H1 (cell line): ENCODE data around the gene FOXI1. TPM values are rescaled to one million over a fixed set of nuclear protein-coding genes. Genes with fewer than 3 reads are reported as not detected.

Source experiments
- CTCF ChIA-PET: fragments of 300-600 bp; sonication (Branson Sonifier 250); formaldehyde crosslinking; loops from one replicate; lab custom pipeline; 2021; ENCODE audit not compliant: partially characterized antibody; lab: Charles Lee
- POLR2A ChIA-PET: fragments of 300-600 bp; sonication (Branson Sonifier 250); formaldehyde crosslinking; loops from one replicate; lab custom pipeline; 2021; ENCODE audit warnings: inconsistent platforms; ENCODE audit not compliant: partially characterized antibody; lab: Charles Lee
- DNase-seq, 2 experiments: peaks; one replicate each; pipeline versions ENCODE4 v3.0.0 to v3.0.0-alpha.2; 2010 to 2022; ENCODE audit warnings: low spot score in 2 of 2, low read depth in 1 of 2, mixed read lengths in 1 of 2
- FAIRE-seq: peaks from 2 replicates; lab custom pipeline; 2011; peaks lifted over from hg19 to GRCh38; lab: Jason Lieb, UNC
- H2AFZ ChIP-seq: 2 replicates; pipeline ENCODE4 v1.8.1; 2012; ENCODE audit warnings: low read length, inconsistent platforms
- H2AK5ac ChIP-seq: 2 replicates; pipeline ENCODE4 v1.6.1; 2013; ENCODE audit warnings: low read depth, low read length
- H2BK120ac ChIP-seq: replicated peaks from 2 replicates; pipeline ENCODE3; 2013; ENCODE audit warnings: low read depth, low read length, inconsistent platforms
- H2BK12ac ChIP-seq: 2 replicates; pipeline ENCODE4 v1.6.1; 2013; ENCODE audit warnings: low read depth, low read length
- H2BK15ac ChIP-seq: 2 replicates; pipeline ENCODE4 v1.6.1; 2013; ENCODE audit warnings: low read length
- H2BK20ac ChIP-seq: 2 replicates; pipeline ENCODE4 v1.6.1; 2013; ENCODE audit warnings: low read length
- H2BK5ac ChIP-seq: 2 replicates; pipeline ENCODE4 v1.6.1; 2013; ENCODE audit warnings: low read depth, low read length
- H3K14ac ChIP-seq: 2 replicates; pipeline ENCODE4 v1.6.1; 2013; ENCODE audit warnings: inconsistent platforms; ENCODE audit not compliant: insufficient read length
- H3K18ac ChIP-seq: 2 replicates; pipeline ENCODE4 v1.6.1; 2013; ENCODE audit warnings: low read length; ENCODE audit errors: extremely low read depth
- H3K23ac ChIP-seq: 2 replicates; pipeline ENCODE4 v1.6.1; 2013; ENCODE audit warnings: inconsistent platforms; ENCODE audit not compliant: insufficient read length
- H3K23me2 ChIP-seq: 2 replicates; pipeline ENCODE4 v1.6.1; 2013; ENCODE audit warnings: low read depth, low read length
- H3K27ac ChIP-seq: 2 replicates; pipeline ENCODE4 v1.6.1; 2011; ENCODE audit warnings: low read depth, low read length, inconsistent platforms
- H3K27me3 ChIP-seq, 4 experiments: replicated peaks in 1 of 4; 1 replicate in 1 of 4; 2 replicates in 3 of 4; pipeline versions ENCODE4 v1.6.1 to v1.8.1; 2011 to 2013; ENCODE audit warnings: low read length in 3 of 4, mild to moderate bottlenecking in 3 of 4, inconsistent platforms in 2 of 4, mixed read lengths in 2 of 4, moderate library complexity in 1 of 4; ENCODE audit not compliant: control insufficient read depth in 3 of 4, insufficient read depth in 3 of 4; ENCODE audit errors: extremely low read depth in 1 of 4
- H3K36me3 ChIP-seq, 4 experiments: 2 replicates each; pipeline versions ENCODE4 v1.6.1 to v1.8.1; 2011 to 2013; ENCODE audit warnings: mild to moderate bottlenecking in 4 of 4, low read length in 3 of 4, moderate library complexity in 2 of 4, control low read depth in 1 of 4, inconsistent platforms in 1 of 4; ENCODE audit not compliant: insufficient read depth in 4 of 4, control insufficient read depth in 2 of 4
- H3K4ac ChIP-seq: replicated peaks from 2 replicates; pipeline ENCODE3; 2013; ENCODE audit warnings: low read length, low read depth, mixed read lengths, inconsistent platforms; ENCODE audit not compliant: insufficient read length
- H3K4me1 ChIP-seq, 4 experiments: replicated peaks in 1 of 4; 1 replicate in 1 of 4; 2 replicates in 3 of 4; pipeline versions ENCODE4 v1.6.1 to v1.8.1; 2011 to 2013; ENCODE audit warnings: low read length in 3 of 4, inconsistent platforms in 2 of 4, mixed read lengths in 1 of 4; ENCODE audit not compliant: insufficient read depth in 4 of 4, control insufficient read depth in 3 of 4
- H3K4me2 ChIP-seq, 2 experiments: 2 replicates each; pipeline versions ENCODE4 v1.6.1 to v1.8.1; 2011 to 2013; ENCODE audit warnings: low read depth in 2 of 2, low read length in 2 of 2, control low read depth in 1 of 2, inconsistent platforms in 1 of 2, mild to moderate bottlenecking in 1 of 2; ENCODE audit not compliant: insufficient read depth in 1 of 2
- H3K4me3 ChIP-seq, 4 experiments: fragments of 200-600, 300-600 bp in 1 of 4; sonication (generic), shearing (Covaris generic), sonication (Bioruptor Twin) in 1 of 4; 2 replicates each; pipeline versions ENCODE4 v1.5.1 to v1.8.1; 2011 to 2016; ENCODE audit warnings: low read length in 4 of 4, low read depth in 3 of 4, control low read depth in 2 of 4, inconsistent platforms in 2 of 4, mild to moderate bottlenecking in 2 of 4, mixed read lengths in 1 of 4, moderate library complexity in 1 of 4; ENCODE audit not compliant: insufficient read depth in 2 of 4; ENCODE audit errors: extremely low read depth in 1 of 4
- H3K56ac ChIP-seq: replicated peaks from 2 replicates; pipeline ENCODE3; 2013; ENCODE audit warnings: low read depth, mild to moderate bottlenecking, mixed read lengths, low read length, inconsistent platforms; ENCODE audit not compliant: insufficient read length
- H3K79me1 ChIP-seq: 2 replicates; pipeline ENCODE4 v1.6.1; 2013; ENCODE audit warnings: low read depth, low read length, control low read depth
- H3K79me2 ChIP-seq, 2 experiments: 2 replicates each; pipeline versions ENCODE4 v1.6.1 to v1.8.1; 2012 to 2013; ENCODE audit warnings: low read length in 2 of 2, mild to moderate bottlenecking in 2 of 2, inconsistent platforms in 1 of 2; ENCODE audit not compliant: insufficient read depth in 2 of 2, control insufficient read depth in 1 of 2
- H3K9ac ChIP-seq, 4 experiments: replicated peaks in 1 of 4; 1 replicate in 1 of 4; 2 replicates in 3 of 4; pipeline versions ENCODE4 v1.6.1 to v1.8.1; 2011 to 2013; ENCODE audit warnings: low read depth in 3 of 4, low read length in 3 of 4, control low read depth in 2 of 4, mild to moderate bottlenecking in 2 of 4, moderate library complexity in 2 of 4, inconsistent platforms in 1 of 4; ENCODE audit errors: extremely low read depth in 1 of 4
- H3K9me3 ChIP-seq, 2 experiments: 2 replicates each; pipeline versions ENCODE4 v1.6.1 to v1.8.1; 2012 to 2013; ENCODE audit warnings: mild to moderate bottlenecking in 2 of 2, moderate library complexity in 2 of 2, control low read depth in 1 of 2, inconsistent platforms in 1 of 2, low read depth in 1 of 2, low read length in 1 of 2, mixed read lengths in 1 of 2; ENCODE audit not compliant: insufficient read depth in 2 of 2
- H4K20me1 ChIP-seq, 2 experiments: replicated peaks in 1 of 2; 2 replicates each; pipeline versions ENCODE3 to v1.8.1; 2011 to 2013; ENCODE audit warnings: inconsistent platforms in 2 of 2, low read length in 2 of 2, mild to moderate bottlenecking in 1 of 2; ENCODE audit not compliant: insufficient read depth in 2 of 2, control insufficient read depth in 1 of 2
- H4K5ac ChIP-seq: 2 replicates; pipeline ENCODE4 v1.6.1; 2013; ENCODE audit warnings: low read length, low read depth, mixed read lengths, inconsistent platforms; ENCODE audit not compliant: insufficient read length
- H4K8ac ChIP-seq: 2 replicates; pipeline ENCODE4 v1.8.0; 2013; ENCODE audit warnings: mild to moderate bottlenecking, moderate library complexity, low read length, inconsistent platforms; ENCODE audit not compliant: insufficient read depth; ENCODE audit errors: extremely low read depth
- H4K91ac ChIP-seq: replicated peaks from 2 replicates; pipeline ENCODE3; 2013; ENCODE audit warnings: low read length, mixed read lengths, inconsistent platforms; ENCODE audit not compliant: insufficient read length
- SIRT6 ChIP-seq: IDR thresholded peaks from one replicate; pipeline ENCODE4 v1.7.1; 2012; ENCODE audit warnings: low read length, inconsistent platforms
- WGBS, 2 experiments: shearing (Covaris generic) in 1 of 2; methylation state at CpG; one replicate each; pipeline versions ENCODE4 v1.1.6 to v1.1.7; 2013 to 2015; ENCODE audit warnings: low lambda C conversion rate in 2 of 2, mixed read lengths in 2 of 2, inconsistent platforms in 1 of 2, low coverage in 1 of 2, missing lambda C conversion rate in 1 of 2; ENCODE audit not compliant: insufficient replicate concordance in 2 of 2, insufficient coverage in 1 of 2, insufficient read length in 1 of 2; ENCODE audit errors: extremely low coverage in 1 of 2, missing lambda C conversion rate in 1 of 2; 5-methylcytosine and 5-hydroxymethylcytosine counted together
- polyA plus RNA-seq, 7 experiments: library from polyadenylated mRNA; depleted of rRNA in 3 of 7; stranded (reverse) in 5 of 7; unstranded in 2 of 7; fragments of >200 nt in 5 of 7; fragments of 200-250 nt in 2 of 7; gene quantifications; 1 replicate in 5 of 7; 2 replicates in 1 of 7; 4 replicates in 1 of 7; pipeline versions ENCODE4 v1.2.1 to v1.2.3, GENCODE V29; 2011 to 2013; ENCODE audit warnings: missing spikeins in 2 of 7, mixed read lengths in 2 of 7
- total RNA-seq: library from RNA; stranded (reverse); fragmentation: NEBNext Ultra II Directional; extraction: Animal tissue kit (Norgen Biotek cat#: 25700); gene quantifications from 2 replicates; pipeline ENCODE4 v1.2.1, GENCODE V29; 2021

FOXI1 gene
- total and polyA plus RNA-seq, 2 of the 8 experiments (the other 6 are each of a cell fraction or from before 2014, with no cell fraction given), result not detected

GRCh38 chr5:170095646-170096045 is 10.1 kb upstream of the FOXI1 start:
- no peak overlapping the region for H2AFZ ChIP-seq
- H3K27me3 ChIP-seq, result peaks cover 0 to 3% (median 0%) of the 10 kb centered on the region in 4 experiments; a peak in 1 of 7 replicates
- H3K4ac ChIP-seq, result no peak overlapping the region
- H3K9ac ChIP-seq, result no peak overlapping the region
- DNase-seq (no peak), FAIRE-seq (no peak)
- ChIA-PET CTCF (interaction anchor here (0.8 to 5.4 kb wide), 8 partner anchors 10 to 126 kb away, joined by 3 to 25 read pairs (median 4); partner anchors contain the start of gene INSYN2B), POLR2A (no interaction called here)
- H3K56ac ChIP-seq, result no peak overlapping the region
- TF ChIP-seq SIRT6, result no peak
- no peaks in the 10 kb centered on the region for H4K20me1 ChIP-seq
- H3K14ac ChIP-seq, result no peak overlapping the region
- H2BK15ac ChIP-seq, result no peak overlapping the region
- H3K4me3 ChIP-seq, result no peak overlapping the region
- H3K23me2 ChIP-seq, result no peaks in the 10 kb centered on the region
- no peak overlapping the region for H2BK12ac ChIP-seq
- H2BK120ac ChIP-seq, result no peak overlapping the region
- H3K4me1 ChIP-seq, result peaks cover 0 to 2% (median 0%) of the 10 kb centered on the region in 4 experiments; a peak in 1 of 7 replicates
- no peak overlapping the region for H4K5ac ChIP-seq
- no peak overlapping the region for H2BK20ac ChIP-seq
- no peak overlapping the region for H3K4me2 ChIP-seq
- no peaks in the 10 kb centered on the region for H3K36me3 ChIP-seq
- no peak overlapping the region for H4K91ac ChIP-seq
- H2BK5ac ChIP-seq, result no peak overlapping the region
- no peak overlapping the region for H3K23ac ChIP-seq
- peaks cover 0 to 4% of the 10 kb centered on the region in 2 experiments; a peak in 1 of 4 replicates for H3K9me3 ChIP-seq
- no peak overlapping the region for H3K18ac ChIP-seq
- no peak overlapping the region for H2AK5ac ChIP-seq
- no peaks in the 10 kb centered on the region for H3K79me1 ChIP-seq
- H3K27ac ChIP-seq, result no peak overlapping the region
- no peak overlapping the region for H4K8ac ChIP-seq
- WGBS, 2 experiments, result 93% methylated on average over 1 of the region's 1 CpG; no CpG with 5 or more reads in 1 of the 2 experiments
- H3K79me2 ChIP-seq, result no peaks in the 10 kb centered on the region
